Kidney epithelial cell (primary cell): Measurements from ENCODE around the gene CALHM6. TPM values are rescaled to one million over a fixed set of nuclear protein-coding genes. Genes with fewer than 3 reads are reported as not detected.

Source experiments
- DNase-seq: peaks from one replicate; pipeline ENCODE4 v3.0.0-alpha.2; 2010; ENCODE audit warnings: low read depth
- H3K27me3 ChIP-seq: 2 replicates; pipeline ENCODE4 v1.6.0; 2011; ENCODE audit warnings: low read length; ENCODE audit not compliant: control insufficient read depth, insufficient read depth
- H3K36me3 ChIP-seq: 2 replicates; pipeline ENCODE4 v1.5.1; 2011; ENCODE audit warnings: low read length; ENCODE audit not compliant: control insufficient read depth, insufficient read depth
- H3K4me3 ChIP-seq: 2 replicates; pipeline ENCODE4 v1.5.1; 2011; ENCODE audit warnings: low read depth, mild to moderate bottlenecking, control low read depth, low read length
- CTCF ChIP-seq: IDR thresholded peaks from 2 replicates; pipeline ENCODE4 v1.5.1; 2011; ENCODE audit warnings: mild to moderate bottlenecking, moderate library complexity, low read length, control low read depth, inconsistent platforms; ENCODE audit not compliant: insufficient read depth, poor library complexity, severe bottlenecking
- total RNA-seq: library from RNA; depleted of rRNA; stranded (reverse); fragments of >200 nt; gene quantifications from 2 replicates; pipeline ENCODE4 v1.2.3, GENCODE V29; 2015

The CALHM6 gene
- total RNA-seq, 1 donor from 2014 or later, result 4.8 TPM

- H3K36me3 ChIP-seq, result no peaks in the 10 kb centered on the region
- TF ChIP-seq CTCF, result no peak
- no peaks in the 10 kb centered on the region for H3K27me3 ChIP-seq
- no peak overlapping the region for H3K4me3 ChIP-seq
- no peak for DNase-seq
Measured at GRCh38 chr6:116450769-116451740, 10.1 kb upstream of the CALHM6 start.

- no peak for TF ChIP-seq CTCF
- H3K36me3 ChIP-seq, result no peaks in the 10 kb centered on the region
- H3K4me3 ChIP-seq, result no peak overlapping the region
- no peaks in the 10 kb centered on the region for H3K27me3 ChIP-seq
- no peak for DNase-seq
Measured at GRCh38 chr6:116451916-116452315, 9.3 kb upstream of the CALHM6 start.

GRCh38 chr6:116452531-116452930, 8.6 kb upstream of the CALHM6 start:
- no peak for TF ChIP-seq CTCF
- no peaks in the 10 kb centered on the region for H3K36me3 ChIP-seq
- no peak overlapping the region for H3K4me3 ChIP-seq
- no peaks in the 10 kb centered on the region for H3K27me3 ChIP-seq
- DNase-seq, result no peak

- Histone ChIP-seq H3K27me3 (no peaks in the 10 kb centered on the region), H3K36me3 (no peaks in the 10 kb centered on the region), H3K4me3 (no peak overlapping the region)
- DNase-seq, result no peak
- no peak for TF ChIP-seq CTCF
Measured at GRCh38 chr6:116456106-116456505, 5.1 kb upstream of the CALHM6 start.

GRCh38 chr6:116456927-116457326, 4.2 kb upstream of the CALHM6 start:
- no peak for TF ChIP-seq CTCF
- H3K4me3 ChIP-seq, result no peak overlapping the region
- DNase-seq, result no peak

More at GRCh38 chr6:116456927-116457326, 4.2 kb upstream of the CALHM6 start:
- Histone ChIP-seq H3K36me3 (no peaks in the 10 kb centered on the region), H3K27me3 (no peaks in the 10 kb centered on the region)
